HCT116 (cell line): ENCODE data around the gene PSME3IP1. TPM values are rescaled to one million over a fixed set of nuclear protein-coding genes. Genes with fewer than 3 reads are reported as not detected.

Experiments used
- ATAC-seq: fragments of 200-7000 bp; cut with Tn5 transposase; 2 replicates; pipeline ENCODE4 v1.9.1; 2020; ENCODE audit warnings: mild to moderate bottlenecking, moderate library complexity
- BruUV-seq: library from RNA; stranded (reverse); fragments of 400-500 nt; replicated peaks from 2 replicates; lab custom pipeline; 2021; lab: Mats Ljungman, UMichigan
- CTCF ChIA-PET: fragments of 300-600 bp; sonication (Branson Sonifier 250); formaldehyde crosslinking; loops from one replicate; lab custom pipeline; 2021; ENCODE audit warnings: antibody characterized with exemption; lab: Charles Lee
- POLR2A ChIA-PET: fragments of 300-600, 350-600 bp; sonication (Branson Sonifier 250); formaldehyde crosslinking; loops from one replicate; lab custom pipeline; 2021; ENCODE audit warnings: antibody characterized with exemption; lab: Charles Lee
- RAD21 ChIA-PET, 2 experiments: fragments of 300-600 bp; sonication (Branson Sonifier 250); formaldehyde crosslinking; loops; one replicate each; lab custom pipeline; 2023; ENCODE audit warnings: low total read pairs in 2 of 2; ENCODE audit not compliant: uncharacterized antibody in 2 of 2, unreplicated experiment in 2 of 2, low non-redundant PET in 1 of 2; lab: Charles Lee
- DNase-seq: peaks from one replicate; pipeline ENCODE4 v3.0.0-alpha.2; 2010; ENCODE audit warnings: low read depth, low spot score
- H2AFZ ChIP-seq: fragments of 200-600 bp; shearing (Covaris generic), sonication (generic); 2 replicates; pipeline ENCODE4 v1.6.1; 2017; ENCODE audit warnings: low read depth, mixed run types, mixed read lengths, antibody characterized with exemption, low read length; ENCODE audit not compliant: poor library complexity, severe bottlenecking
- H3K27ac ChIP-seq: 2 replicates; pipeline ENCODE4 v1.5.1; 2012; ENCODE audit warnings: low read depth, low read length
- H3K27me3 ChIP-seq: fragments of 200-600 bp; sonication (generic); 2 replicates; pipeline ENCODE4 v1.6.1; 2016; ENCODE audit warnings: mixed run types, low read length, mixed read lengths; ENCODE audit not compliant: insufficient read depth
- H3K36me3 ChIP-seq, 2 experiments: fragments of 200-500 bp in 1 of 2; fragments of 200-600 bp in 1 of 2; sonication (Bioruptor generic) in 1 of 2; sonication (generic) in 1 of 2; 2 replicates each; pipeline versions ENCODE4 v1.5.1 to v1.6.1; 2014 to 2016; ENCODE audit warnings: low read length in 2 of 2, inconsistent platforms in 1 of 2, mixed read lengths in 1 of 2, mixed run types in 1 of 2; ENCODE audit not compliant: insufficient read depth in 2 of 2, control insufficient read depth in 1 of 2
- H3K4me1 ChIP-seq, 2 experiments: fragments of 200-600 bp in 1 of 2; sonication (generic) in 1 of 2; 2 replicates each; pipeline versions ENCODE4 v1.5.1 to v1.6.1; 2012 to 2017; ENCODE audit warnings: low read length in 2 of 2, inconsistent platforms in 1 of 2, mild to moderate bottlenecking in 1 of 2, mixed read lengths in 1 of 2, mixed run types in 1 of 2, moderate library complexity in 1 of 2; ENCODE audit not compliant: insufficient read depth in 2 of 2, control insufficient read depth in 1 of 2
- H3K4me2 ChIP-seq: fragments of 200-600 bp; sonication (generic); 2 replicates; pipeline ENCODE4 v1.6.1; 2017; ENCODE audit warnings: mixed run types, low read length, mixed read lengths
- H3K4me3 ChIP-seq, 2 experiments: fragments of 200-600 bp in 1 of 2; sonication (generic) in 1 of 2; replicated peaks in 1 of 2; 2 replicates each; pipeline ENCODE4 v1.5.1; 2011 to 2016; ENCODE audit warnings: low read length in 2 of 2, control low read depth in 1 of 2, low read depth in 1 of 2, mild to moderate bottlenecking in 1 of 2, mixed read lengths in 1 of 2, mixed run types in 1 of 2
- H3K79me2 ChIP-seq: fragments of 200-600 bp; sonication (generic); 2 replicates; pipeline ENCODE4 v1.6.1; 2017; ENCODE audit warnings: mild to moderate bottlenecking, mixed run types, low read length, moderate library complexity, mixed read lengths; ENCODE audit not compliant: insufficient read depth
- H3K9ac ChIP-seq: fragments of 200-600 bp; sonication (generic); 2 replicates; pipeline ENCODE4 v1.6.1; 2016; ENCODE audit warnings: low read length, mixed read lengths
- H3K9me2 ChIP-seq: fragments of 200-600 bp; sonication (generic), shearing (Covaris generic); 2 replicates; pipeline ENCODE4 v1.6.1; 2017; ENCODE audit warnings: mixed run types, mild to moderate bottlenecking, moderate library complexity; ENCODE audit not compliant: insufficient read depth
- H3K9me3 ChIP-seq, 2 experiments: fragments of 200-500 bp in 1 of 2; fragments of 200-600 bp in 1 of 2; sonication (Bioruptor generic) in 1 of 2; sonication (generic) in 1 of 2; 2 replicates each; pipeline ENCODE4 v1.6.1; 2014 to 2017; ENCODE audit warnings: low read length in 2 of 2, mixed read lengths in 2 of 2, inconsistent platforms in 1 of 2, low read depth in 1 of 2, mild to moderate bottlenecking in 1 of 2, mixed run types in 1 of 2, moderate library complexity in 1 of 2; ENCODE audit not compliant: control insufficient read depth in 1 of 2, insufficient read depth in 1 of 2
- H4K20me1 ChIP-seq: fragments of 200-600 bp; sonication (generic), shearing (Covaris generic); 2 replicates; pipeline ENCODE4 v1.6.1; 2017; ENCODE audit warnings: mixed run types, mild to moderate bottlenecking, moderate library complexity; ENCODE audit not compliant: insufficient read depth
- CEBPB ChIP-seq: IDR thresholded peaks from 2 replicates; pipeline ENCODE4 v1.6.1; 2012; ENCODE audit warnings: low read depth
- ELF1 ChIP-seq: IDR thresholded peaks from 2 replicates; pipeline ENCODE4 v1.6.1; 2012; ENCODE audit warnings: low read depth, borderline replicate concordance
- POLR2AphosphoS5 ChIP-seq: IDR thresholded peaks from 2 replicates; pipeline ENCODE4 v1.6.1; 2011; ENCODE audit warnings: mild to moderate bottlenecking, low read depth, low read length, moderate library complexity
- REST ChIP-seq: IDR thresholded peaks from 2 replicates; pipeline ENCODE4 v1.6.1; 2012; ENCODE audit warnings: low read depth
- ZBTB33 ChIP-seq: IDR thresholded peaks from 2 replicates; pipeline ENCODE4 v1.6.1; 2011; ENCODE audit warnings: mild to moderate bottlenecking, low read length, moderate library complexity; ENCODE audit not compliant: insufficient replicate concordance; ENCODE audit errors: extremely low read depth
- ZNF274 ChIP-seq: fragments of 200-500 bp; sonication (Bioruptor generic); IDR thresholded peaks from 2 replicates; pipeline ENCODE4 v1.6.1; 2014; ENCODE audit warnings: mild to moderate bottlenecking, low read depth, low read length, inconsistent platforms
- intact Hi-C: fragments of 100-400 bp; cut with micrococcal nuclease; formaldehyde crosslinking; loops from 2 replicates; pipeline ENCODE4 v1.10.0; 2022
- total RNA-seq: library from RNA; stranded (reverse); gene quantifications from one replicate; pipeline ENCODE4 v1.2.1, GENCODE V29; 2021; ENCODE audit not compliant: unreplicated experiment

PSME3IP1 gene
- total RNA-seq, 1 experiment from 2014 or later, result 88.5 TPM

GRCh38 chr16:57118461-57119084 is 67.3 kb downstream of the PSME3IP1 start:
- no peak overlapping the region for H3K4me3 ChIP-seq
- no peak overlapping the region for H3K9ac ChIP-seq
- no TSS peak for BruUV-seq
- no peak overlapping the region for H3K27ac ChIP-seq
- ChIA-PET POLR2A (no interaction called here), RAD21 (interaction anchor here in 1 of 2 experiments (0.7 kb wide), 1 partner anchor 10 kb away, joined by 3 read pairs; no protein-coding TSS in a partner anchor), CTCF (no interaction called here)
- TF ChIP-seq ZNF274 (no peak), ELF1 (no peak), ZBTB33 (no peak), POLR2AphosphoS5 (no peak), CEBPB (no peak), REST (no peak)
- ATAC-seq (no peak), DNase-seq (no peak)
- intact Hi-C loops, result no loop called here
- H2AFZ ChIP-seq, result no peak overlapping the region
- H3K4me1 ChIP-seq, result peaks cover 2 to 11% of the 10 kb centered on the region in 2 experiments; a peak in 2 of 4 replicates
- no peak overlapping the region for H3K4me2 ChIP-seq
- no peaks in the 10 kb centered on the region for H3K79me2 ChIP-seq
- no peaks in the 10 kb centered on the region for H3K27me3 ChIP-seq
- no peaks in the 10 kb centered on the region for H4K20me1 ChIP-seq
- 0 out of 4 replicates have a peak, but pooled peaks cover 0 to 3% of the 10 kb centered on the region in 2 experiments for H3K36me3 ChIP-seq
- no peaks in the 10 kb centered on the region for H3K9me2 ChIP-seq
- H3K9me3 ChIP-seq, result no peaks in the 10 kb centered on the region
